Astrocyte of the spinal cord (primary cell): Measurements from ENCODE around the gene KRT86.
"Not testable (repeated sequence)": the region's sequence is repeated elsewhere in the genome, so short reads cannot be mapped to it uniquely, and the experiment has no call there.

Source experiments
- DNase-seq: peaks from one replicate; pipeline ENCODE4 v3.0.0; 2011; ENCODE audit warnings: low read depth, low spot score
- H3K4me3 ChIP-seq: 2 replicates; pipeline ENCODE4 v1.5.1; 2011; ENCODE audit warnings: low read depth, mild to moderate bottlenecking, low read length, moderate library complexity
- CTCF ChIP-seq: IDR thresholded peaks from 2 replicates; pipeline ENCODE4 v1.5.1; 2012; ENCODE audit warnings: low read depth, mild to moderate bottlenecking, low read length, inconsistent platforms
- in situ Hi-C: cut with HindIII; loops from 2 replicates; pipeline ENCODE4 v1.10.0; 2017; ENCODE audit warnings: low sequenced_read_pairs

Gene KRT86

GRCh38 chr12:52284562-52285171 lies 10.2 kb downstream of the KRT86 start:
- H3K4me3 ChIP-seq = no peak overlapping the region
- no peak for TF ChIP-seq CTCF
- in situ Hi-C loops = no loop called here
- DNase-seq = no peak

GRCh38 chr12:52285172-52285745 lies 10.8 kb downstream of the KRT86 start:
- peak; percentile 20 for DNase-seq
- TF ChIP-seq CTCF = no peak
- H3K4me3 ChIP-seq = no peak overlapping the region

GRCh38 chr12:52285851-52286530 lies 11.5 kb downstream of the KRT86 start:
- no peak for DNase-seq
- H3K4me3 ChIP-seq = no peak overlapping the region
- no peak for TF ChIP-seq CTCF
- in situ Hi-C loops = no loop called here

More at GRCh38 chr12:52285172-52285745, 10.8 kb downstream of the KRT86 start:
- in situ Hi-C loops = no loop called here

GRCh38 chr12:52286857-52287785 lies 12.7 kb downstream of the KRT86 start:
- DNase-seq, in situ Hi-C loops, H3K4me3 ChIP-seq: not testable (repeated sequence)

GRCh38 chr12:52287816-52288805 lies 13.7 kb downstream of the KRT86 start:
- DNase-seq, H3K4me3 ChIP-seq, in situ Hi-C loops: not testable (repeated sequence)

GRCh38 chr12:52290483-52291134 lies 16.2 kb downstream of the KRT86 start:
- in situ Hi-C loops, H3K4me3 ChIP-seq, DNase-seq: not testable (repeated sequence)

- in situ Hi-C loops = no loop called here
- TF ChIP-seq CTCF = no peak
- no peak for DNase-seq
- H3K4me3 ChIP-seq = no peak within 1 kb of the TSS
Observed at GRCh38 chr12:52291267-52291935, 17.0 kb downstream of the KRT86 start, which contains the start of gene KRT81. TSS of gene KRT81 (minus strand) at chr12:52291534. CDS start at chr12:52291465, 69 bp downstream.
